IPS DF 6.9 (cell line): ENCODE data around the gene KIAA1217.

Experiments used
- DNase-seq: peaks from one replicate; pipeline ENCODE4 v3.0.0-alpha.2; 2013; ENCODE audit warnings: low read depth, low spot score
- H3K27ac ChIP-seq: one replicate; pipeline ENCODE4 v1.5.1; 2013; ENCODE audit warnings: low read length, control low read depth
- H3K27me3 ChIP-seq: 2 replicates; pipeline ENCODE4 v1.6.1; 2013; ENCODE audit warnings: mild to moderate bottlenecking, low read length; ENCODE audit not compliant: control insufficient read depth, insufficient read depth
- H3K36me3 ChIP-seq: 2 replicates; pipeline ENCODE4 v1.6.1; 2013; ENCODE audit warnings: low read length; ENCODE audit not compliant: control insufficient read depth, insufficient read depth
- H3K4me1 ChIP-seq: 2 replicates; pipeline ENCODE4 v1.6.1; 2013; ENCODE audit warnings: low read length; ENCODE audit not compliant: control insufficient read depth, insufficient read depth
- H3K4me3 ChIP-seq: 2 replicates; pipeline ENCODE4 v1.5.1; 2013; ENCODE audit warnings: mild to moderate bottlenecking, low read length
- H3K9me3 ChIP-seq: 2 replicates; pipeline ENCODE4 v1.6.1; 2013; ENCODE audit warnings: low read length, inconsistent platforms; ENCODE audit not compliant: control insufficient read depth, insufficient read depth
- WGBS: extraction: QIAGEN DNeasy Blood & Tissue Kit; methylation state at CpG from one replicate; pipeline ENCODE4 v1.1.7; 2013; ENCODE audit warnings: mixed read lengths, missing lambda C conversion rate; ENCODE audit not compliant: insufficient read length, insufficient coverage; 5-methylcytosine and 5-hydroxymethylcytosine counted together

The KIAA1217 gene

DNA sequence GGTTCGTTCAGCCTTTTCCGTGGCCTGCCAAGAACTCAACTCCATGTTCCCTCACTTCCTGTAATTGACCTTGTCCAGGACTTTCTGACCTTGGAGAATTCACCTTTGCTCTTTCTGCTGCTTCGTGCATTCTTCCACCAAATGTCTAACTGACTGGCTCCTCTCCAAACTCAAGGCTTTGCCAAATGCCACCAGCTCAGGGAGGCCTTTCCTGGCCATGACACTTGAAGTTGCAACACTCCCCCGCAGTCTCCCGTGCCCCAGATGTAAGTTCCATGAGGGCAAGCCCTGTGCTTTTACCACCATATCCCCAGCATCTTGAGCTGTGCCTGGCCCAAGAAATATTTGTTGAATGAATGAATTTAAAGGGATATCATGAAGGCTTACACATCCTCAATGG is 276.4 kb downstream of the KIAA1217 start:
- no peaks in the 10 kb centered on the region for H3K27me3 ChIP-seq
- DNase-seq, result no peak
- H3K4me1 ChIP-seq, result no peaks in the 10 kb centered on the region; the same call in 1 of the 2 replicates
- H3K27ac ChIP-seq, result no peak overlapping the region
- no peak overlapping the region for H3K4me3 ChIP-seq
- H3K9me3 ChIP-seq, result no peaks in the 10 kb centered on the region; the same call in 1 of the 2 replicates
- no CpG with 5 or more reads among the region's 5 CpGs for WGBS
- no peaks in the 10 kb centered on the region for H3K36me3 ChIP-seq

DNA sequence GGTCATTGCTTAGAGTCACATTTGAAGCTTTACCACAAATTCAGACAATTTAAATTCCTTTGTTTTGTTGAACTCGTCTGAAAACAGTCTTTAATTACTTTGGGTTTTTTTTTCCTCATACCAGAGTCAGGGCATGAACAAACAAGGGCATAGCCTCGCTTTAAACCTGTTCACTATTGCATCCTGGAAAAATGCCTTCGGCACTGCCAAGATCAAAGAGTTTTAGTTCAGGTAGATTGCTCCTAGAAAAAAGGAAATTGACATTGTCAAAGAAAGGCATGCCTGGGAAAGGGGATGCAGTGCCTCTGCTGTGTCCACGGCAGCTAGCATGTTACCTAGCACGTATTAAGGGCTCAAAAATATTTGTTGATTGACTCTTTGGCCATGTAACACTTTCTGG is 279.7 kb downstream of the KIAA1217 start:
- no peaks in the 10 kb centered on the region for H3K4me1 ChIP-seq
- H3K27me3 ChIP-seq, result no peaks in the 10 kb centered on the region
- H3K4me3 ChIP-seq, result no peak overlapping the region
- DNase-seq, result no peak
- H3K9me3 ChIP-seq, result no peaks in the 10 kb centered on the region
- no peak overlapping the region for H3K27ac ChIP-seq
- H3K36me3 ChIP-seq, result no peaks in the 10 kb centered on the region
- no CpG with 5 or more reads among the region's 5 CpGs for WGBS

DNA sequence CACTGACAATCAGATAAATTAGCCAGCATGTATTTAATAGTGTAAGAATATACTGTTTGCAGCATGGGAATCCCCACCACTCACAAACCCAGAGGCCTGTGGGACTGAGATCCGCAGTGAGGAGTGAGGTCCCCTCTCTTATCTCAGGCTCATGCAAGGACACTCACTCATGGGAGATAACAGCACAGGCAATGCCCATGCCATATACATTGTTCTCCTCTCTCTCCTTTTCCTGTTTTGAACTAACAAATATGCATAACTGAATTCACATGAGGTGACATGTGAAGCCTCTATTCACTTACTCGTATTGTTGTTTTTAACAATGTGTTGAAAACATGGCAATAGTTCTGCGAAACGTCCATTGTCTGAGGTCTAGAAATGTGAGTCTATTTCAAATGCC is 284.2 kb downstream of the KIAA1217 start:
- no peak for DNase-seq
- Histone ChIP-seq H3K4me3 (no peak overlapping the region), H3K4me1 (peaks cover 4% of the 10 kb centered on the region; the same call in 1 of the 2 replicates), H3K9me3 (no peaks in the 10 kb centered on the region), H3K36me3 (no peaks in the 10 kb centered on the region), H3K27me3 (no peaks in the 10 kb centered on the region), H3K27ac (no peak overlapping the region)
- WGBS, result no CpG with 5 or more reads among the region's 4 CpGs

DNA sequence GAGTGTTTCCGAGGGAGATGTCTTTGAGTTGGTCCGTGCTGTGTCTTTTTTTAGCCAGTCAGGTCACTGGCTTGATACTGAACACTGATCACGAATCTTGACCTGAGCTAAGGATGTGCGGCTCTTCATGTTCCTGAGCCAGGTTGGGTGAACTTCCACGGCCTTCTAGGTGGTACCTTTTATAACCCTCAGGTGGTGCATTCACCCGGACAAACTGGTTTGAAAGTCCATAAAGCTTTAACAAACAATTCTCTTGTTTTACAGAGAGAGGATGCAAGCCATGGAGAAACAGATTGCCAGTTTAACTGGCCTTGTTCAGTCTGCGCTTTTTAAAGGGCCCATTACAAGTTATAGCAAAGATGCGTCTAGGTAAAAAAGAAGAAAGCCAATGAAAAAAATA is 285.3 kb downstream of the KIAA1217 start:
- Histone ChIP-seq H3K4me3 (no peak overlapping the region), H3K4me1 (peaks cover 4% of the 10 kb centered on the region; the same call in 1 of the 2 replicates), H3K27ac (no peak overlapping the region), H3K27me3 (no peaks in the 10 kb centered on the region), H3K9me3 (no peaks in the 10 kb centered on the region), H3K36me3 (no peaks in the 10 kb centered on the region)
- WGBS, result no CpG with 5 or more reads among the region's 8 CpGs
- DNase-seq, result no peak

DNA sequence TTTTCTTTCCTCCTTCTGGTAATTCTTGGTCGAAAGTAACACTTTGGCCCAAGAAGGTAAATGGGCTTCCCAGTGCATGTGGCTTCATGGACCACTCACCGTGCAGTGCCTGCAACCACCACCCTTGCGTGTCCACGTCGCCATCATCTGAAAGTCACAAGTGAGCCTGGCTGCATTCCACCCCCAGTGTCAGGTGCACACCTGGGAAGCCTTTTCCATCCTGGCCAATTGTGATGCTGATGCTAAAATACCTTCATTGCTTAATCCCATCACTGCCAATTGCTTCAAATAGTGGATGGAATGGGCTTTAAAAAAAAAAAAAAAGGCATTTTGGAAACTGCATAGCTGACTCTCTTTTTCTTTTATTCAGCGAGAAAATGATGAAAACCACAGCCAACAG is 285.8 kb downstream of the KIAA1217 start:
- WGBS, result no CpG with 5 or more reads among the region's 6 CpGs
- DNase-seq, result no peak
- Histone ChIP-seq H3K36me3 (no peaks in the 10 kb centered on the region), H3K9me3 (no peaks in the 10 kb centered on the region), H3K4me3 (no peak overlapping the region), H3K27me3 (no peaks in the 10 kb centered on the region), H3K4me1 (peaks cover 4% of the 10 kb centered on the region; the same call in 1 of the 2 replicates), H3K27ac (no peak overlapping the region)

DNA sequence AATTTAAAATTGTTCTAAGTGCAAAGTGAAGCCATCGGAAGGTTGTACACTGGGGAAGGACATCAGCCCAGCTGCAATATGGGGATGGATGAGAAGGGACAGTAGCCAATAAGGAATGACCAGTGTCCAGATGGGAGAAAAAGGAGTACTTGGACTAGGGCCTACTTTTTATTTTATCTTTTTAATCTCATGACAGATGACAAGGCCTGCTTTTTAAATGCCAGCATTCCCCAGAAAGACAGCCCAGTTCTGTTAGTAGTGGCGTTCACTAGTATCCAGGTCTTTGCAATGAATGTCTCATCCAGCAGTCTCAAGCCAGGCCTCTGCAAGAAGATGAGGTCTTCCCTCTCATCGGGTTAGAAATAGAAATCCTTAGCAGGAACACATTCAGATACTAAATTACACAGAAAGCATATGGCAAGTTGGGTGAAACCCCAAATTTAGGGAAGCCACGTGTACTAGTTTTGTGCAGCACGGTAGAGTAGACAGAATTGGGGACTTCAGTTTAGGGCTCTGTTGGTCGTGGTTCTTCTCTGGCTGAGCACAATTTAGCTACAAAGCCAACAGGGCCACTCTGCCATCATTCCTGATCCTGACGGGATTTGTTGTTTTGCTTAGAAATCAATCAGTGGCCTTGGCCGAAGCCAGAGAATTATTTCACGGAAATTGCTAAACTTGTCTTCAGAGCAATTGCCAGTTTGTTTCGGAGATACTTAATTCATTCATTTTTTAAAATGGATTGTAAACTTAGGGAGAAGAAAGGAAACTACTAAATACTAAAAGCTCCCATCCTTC is 286.9 kb downstream of the KIAA1217 start:
- no peaks in the 10 kb centered on the region for H3K36me3 ChIP-seq
- no CpG with 5 or more reads among the region's 10 CpGs for WGBS
- H3K4me3 ChIP-seq, result no peak overlapping the region
- H3K27ac ChIP-seq, result no peak overlapping the region
- no peak for DNase-seq
- H3K27me3 ChIP-seq, result no peaks in the 10 kb centered on the region
- H3K9me3 ChIP-seq, result no peaks in the 10 kb centered on the region
- H3K4me1 ChIP-seq, result peaks cover 4% of the 10 kb centered on the region; the same call in 1 of the 2 replicates

DNA sequence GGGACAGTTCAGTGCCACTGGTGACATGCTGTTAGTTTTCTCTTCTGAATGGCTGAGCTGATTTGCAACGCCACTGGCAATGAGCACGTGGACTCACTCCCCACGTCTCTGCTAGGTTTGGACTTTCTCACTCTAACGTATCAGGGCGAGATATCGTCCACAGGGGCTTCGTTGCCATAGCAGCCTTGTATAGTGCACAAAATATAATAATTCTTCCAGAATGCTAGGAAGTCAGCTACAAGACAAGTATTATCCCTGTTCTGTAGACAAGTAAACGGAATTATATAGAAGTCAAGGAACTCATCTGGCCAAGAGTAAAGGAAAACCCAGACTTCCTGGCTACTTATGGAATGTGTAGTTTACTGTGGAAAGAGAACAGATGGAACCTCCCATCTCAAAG is 288.0 kb downstream of the KIAA1217 start:
- Histone ChIP-seq H3K4me3 (no peak overlapping the region), H3K27ac (no peak overlapping the region)
- no CpG with 5 or more reads among the region's 8 CpGs for WGBS

DNA sequence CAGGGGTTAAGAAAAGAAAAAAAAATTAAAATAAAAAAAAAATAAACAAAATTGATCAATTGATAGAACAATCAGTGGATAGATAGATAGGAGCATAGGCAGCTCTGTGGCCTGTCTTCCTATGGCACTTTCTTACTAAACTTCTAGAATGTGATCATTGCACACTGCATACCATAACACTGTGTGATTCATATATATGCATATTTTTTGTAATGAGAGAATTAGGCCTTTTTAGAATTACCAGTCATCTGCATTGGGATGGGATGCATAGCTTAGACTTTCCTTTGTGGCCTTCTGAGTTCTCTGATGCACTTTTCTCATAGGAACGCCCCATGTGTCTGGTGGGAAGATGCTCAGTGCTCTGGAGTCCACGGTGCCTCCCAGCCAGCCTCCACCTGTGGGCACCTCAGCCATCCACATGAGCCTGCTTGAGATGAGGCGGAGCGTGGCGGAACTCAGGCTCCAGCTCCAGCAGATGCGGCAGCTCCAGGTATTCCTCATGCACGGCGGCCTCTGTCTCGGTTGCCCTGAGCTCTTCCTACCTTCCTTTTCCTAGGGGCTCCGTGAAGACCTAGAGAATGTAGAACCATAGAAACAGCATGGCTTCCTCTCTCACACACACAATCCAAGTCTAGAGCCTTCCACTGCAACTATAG is 292.2 kb downstream of the KIAA1217 start:
- H3K9me3 ChIP-seq, result no peaks in the 10 kb centered on the region
- DNase-seq, result no peak
- no peaks in the 10 kb centered on the region for H3K4me1 ChIP-seq
- H3K36me3 ChIP-seq, result no peaks in the 10 kb centered on the region
- no peak overlapping the region for H3K27ac ChIP-seq
- no peaks in the 10 kb centered on the region for H3K27me3 ChIP-seq
- WGBS, result no CpG with 5 or more reads among the region's 10 CpGs
- H3K4me3 ChIP-seq, result no peak overlapping the region

More for the DNA sequence above, 288.0 kb downstream of the KIAA1217 start:
- H3K27me3 ChIP-seq, result no peaks in the 10 kb centered on the region
- peaks cover 4% of the 10 kb centered on the region; the same call in 1 of the 2 replicates for H3K4me1 ChIP-seq
- no peaks in the 10 kb centered on the region for H3K36me3 ChIP-seq
- DNase-seq, result no peak
- H3K9me3 ChIP-seq, result no peaks in the 10 kb centered on the region

DNA sequence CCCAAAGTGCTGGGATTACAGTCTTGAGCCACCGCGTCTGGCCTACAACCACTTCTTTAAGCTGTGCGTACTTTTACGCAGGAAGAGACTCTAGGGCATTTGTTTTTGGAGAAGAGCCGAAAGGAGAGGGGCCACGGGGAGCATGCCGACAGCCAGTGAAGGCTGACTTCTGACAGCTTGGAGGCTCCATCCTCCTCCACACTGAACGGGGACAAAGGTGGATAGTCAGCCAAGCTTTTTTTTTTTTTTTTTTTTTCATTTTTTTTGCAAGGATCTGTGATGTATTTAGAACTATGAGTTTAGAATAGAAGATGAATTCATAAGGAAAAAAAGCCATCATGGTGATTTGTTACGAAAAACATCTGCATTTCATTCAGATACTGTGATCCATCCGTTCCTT is 293.1 kb downstream of the KIAA1217 start:
- no peak overlapping the region for H3K27ac ChIP-seq
- no peak for DNase-seq
- WGBS, result no CpG with 5 or more reads among the region's 10 CpGs

DNA sequence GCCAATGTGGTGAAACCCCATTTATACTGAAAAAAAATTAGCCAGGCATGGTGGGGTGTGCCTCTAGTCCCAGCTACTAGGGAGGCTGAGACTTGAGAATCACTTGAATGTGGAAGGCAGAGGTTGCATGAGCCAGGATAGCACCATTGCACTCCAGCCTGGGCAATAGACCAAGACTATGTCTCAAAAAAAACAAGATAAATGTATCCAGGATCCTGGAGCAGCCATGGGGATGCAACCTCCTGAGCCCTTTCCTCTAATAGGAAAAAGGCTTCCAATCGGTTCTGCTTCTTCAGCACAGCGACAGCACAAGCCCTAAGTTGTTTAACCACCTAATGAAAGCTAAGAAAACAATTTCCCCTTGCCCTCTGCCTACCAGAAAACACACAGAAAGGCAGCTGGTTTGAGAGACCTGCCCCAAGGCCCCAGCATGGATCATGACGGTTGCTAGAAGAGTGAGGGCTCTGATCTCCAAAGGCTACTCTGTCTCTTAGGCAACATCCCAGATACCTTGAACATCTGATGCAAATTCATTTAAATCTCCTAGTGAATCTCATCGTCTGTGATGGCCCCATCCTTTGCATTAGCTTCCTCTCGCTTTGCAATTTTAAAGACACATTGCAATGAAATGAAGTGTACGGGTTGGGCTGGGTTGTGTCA is 294.0 kb downstream of the KIAA1217 start:
- no peaks in the 10 kb centered on the region for H3K9me3 ChIP-seq
- no peaks in the 10 kb centered on the region for H3K27me3 ChIP-seq
- H3K36me3 ChIP-seq, result no peaks in the 10 kb centered on the region
- WGBS, result no CpG with 5 or more reads among the region's 6 CpGs
- no peak overlapping the region for H3K4me3 ChIP-seq
- H3K27ac ChIP-seq, result no peak overlapping the region
- no peaks in the 10 kb centered on the region for H3K4me1 ChIP-seq
- no peak for DNase-seq

More for the DNA sequence above, 293.1 kb downstream of the KIAA1217 start:
- Histone ChIP-seq H3K27me3 (no peaks in the 10 kb centered on the region), H3K36me3 (no peaks in the 10 kb centered on the region), H3K4me3 (no peak overlapping the region), H3K9me3 (no peaks in the 10 kb centered on the region), H3K4me1 (no peaks in the 10 kb centered on the region)
